Urothelium cell line (cell line): ENCODE data around the gene CYP4A22.
A peak's percentile ranks its signal among the peaks of the same experiment; 100 is the strongest.
"Not testable (repeated sequence)": the region's sequence is repeated elsewhere in the genome, so short reads cannot be mapped to it uniquely, and the experiment has no call there.

Source experiments
- DNase-seq: peaks from one replicate; pipeline ENCODE4 v3.0.0; 2011; ENCODE audit warnings: low spot score, mixed read lengths
- FAIRE-seq: peaks from 2 replicates; lab custom pipeline; 2011; peaks lifted over from hg19 to GRCh38; lab: Jason Lieb, UNC

Gene CYP4A22

DNA sequence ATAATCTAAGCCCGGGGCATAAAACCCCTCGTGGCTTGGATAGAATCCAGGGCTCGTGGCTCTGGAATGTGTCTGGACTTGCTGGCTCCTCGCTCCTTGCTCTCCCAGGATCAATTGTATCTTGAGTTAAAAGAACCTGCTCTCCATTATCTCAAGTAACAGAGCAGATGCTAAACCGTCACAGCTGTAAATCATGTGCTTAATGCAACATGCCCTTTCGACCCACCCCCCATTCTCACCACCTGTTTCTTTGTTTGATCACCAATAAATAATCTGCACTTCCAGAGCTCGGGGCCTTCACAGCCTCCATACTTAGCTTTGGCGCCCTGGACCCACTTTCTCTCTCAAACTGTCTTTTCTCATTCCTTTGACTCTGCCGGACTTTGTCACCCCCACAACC lies 11.9 kb downstream of the CYP4A22 start:
- FAIRE-seq, DNase-seq: not testable (repeated sequence)

DNA sequence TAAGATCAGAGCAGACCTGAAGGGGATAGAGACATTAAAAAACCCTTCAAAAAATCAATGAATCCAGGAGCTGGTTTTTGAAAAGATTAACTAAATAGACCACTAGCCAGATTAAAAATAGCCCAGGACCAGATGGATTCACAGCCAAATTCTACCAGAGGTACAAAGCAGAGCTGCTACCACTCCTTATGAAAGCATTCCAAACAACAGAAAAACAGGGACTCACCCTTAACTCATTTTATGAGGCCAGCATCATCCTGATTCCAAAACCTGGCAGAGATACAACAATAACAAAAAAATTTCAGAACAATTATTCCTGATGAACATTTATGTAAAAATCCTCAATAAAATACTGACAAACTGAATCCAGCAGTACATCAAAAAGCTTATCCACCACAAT lies 19.2 kb downstream of the CYP4A22 start:
- not testable (repeated sequence) for FAIRE-seq, DNase-seq

GRCh38 chr1:47157957-47158356 lies 20.7 kb downstream of the CYP4A22 start:
- not testable (repeated sequence) for FAIRE-seq, DNase-seq

- FAIRE-seq (no peak), DNase-seq (no peak)
These were observed 23.5 kb downstream of the CYP4A22 start for GRCh38 chr1:47160716-47161115.

DNA sequence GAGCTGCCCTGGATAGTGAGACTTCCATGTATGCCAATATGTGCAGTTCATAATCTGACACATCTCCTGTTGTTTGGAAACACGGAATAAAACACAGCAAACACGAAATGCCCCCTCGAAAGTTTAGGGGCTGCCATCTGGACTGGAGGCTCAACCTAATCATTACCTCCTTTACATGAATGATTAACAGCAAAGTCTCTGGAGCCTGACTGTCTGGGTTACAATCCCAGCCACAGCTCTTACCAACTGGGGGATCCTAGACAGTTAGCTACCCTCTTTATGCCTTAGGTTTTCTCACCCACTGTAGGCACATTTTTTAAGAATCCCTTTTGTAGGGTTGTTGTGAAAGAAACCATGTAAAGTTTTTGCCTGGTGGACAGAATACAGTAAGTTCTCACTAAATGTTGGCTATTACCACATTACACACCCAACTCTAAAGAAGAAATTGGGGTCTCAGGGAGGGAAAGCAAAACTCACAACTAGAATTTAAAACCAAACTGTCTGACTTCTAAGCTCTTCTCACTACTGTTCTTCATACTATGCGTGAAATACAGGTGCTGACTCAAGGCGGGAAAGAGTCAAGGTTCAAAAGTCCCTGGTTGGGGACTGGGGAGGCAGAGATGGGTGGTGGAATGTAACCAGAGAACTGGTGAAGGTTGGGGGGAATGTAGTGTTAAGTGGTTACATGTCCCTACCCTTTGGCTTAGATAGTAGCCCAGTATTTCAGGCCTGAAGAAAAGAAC lies 24.2 kb downstream of the CYP4A22 start:
- DNase-seq, result no peak
- FAIRE-seq, result peak; percentile 77

DNA sequence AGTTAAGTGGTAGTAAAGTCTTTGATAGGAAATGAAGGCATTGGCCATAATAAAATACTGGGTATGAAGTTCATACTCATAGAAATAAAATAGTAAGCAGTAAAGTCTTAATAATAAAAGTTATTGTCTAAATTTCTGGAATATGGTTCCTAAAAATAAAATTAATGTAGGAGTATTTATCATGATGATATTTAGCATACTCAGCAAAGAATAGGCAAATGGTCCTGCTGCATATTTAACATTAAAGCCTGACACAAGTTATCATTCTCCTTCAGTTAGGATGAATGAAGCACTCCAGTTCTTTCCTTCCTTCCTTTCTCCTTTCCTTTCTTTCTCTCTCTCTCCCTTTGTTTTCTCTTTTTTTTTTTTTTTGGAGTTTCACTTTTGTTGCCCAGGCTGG lies 27.3 kb downstream of the CYP4A22 start:
- DNase-seq, result no peak
- no peak for FAIRE-seq

GRCh38 chr1:47172782-47173181 lies 35.5 kb downstream of the CYP4A22 start:
- FAIRE-seq (no peak), DNase-seq (no peak)

- FAIRE-seq (no peak), DNase-seq (no peak)
These were observed 37.4 kb downstream of the CYP4A22 start for GRCh38 chr1:47174656-47175020.

DNA sequence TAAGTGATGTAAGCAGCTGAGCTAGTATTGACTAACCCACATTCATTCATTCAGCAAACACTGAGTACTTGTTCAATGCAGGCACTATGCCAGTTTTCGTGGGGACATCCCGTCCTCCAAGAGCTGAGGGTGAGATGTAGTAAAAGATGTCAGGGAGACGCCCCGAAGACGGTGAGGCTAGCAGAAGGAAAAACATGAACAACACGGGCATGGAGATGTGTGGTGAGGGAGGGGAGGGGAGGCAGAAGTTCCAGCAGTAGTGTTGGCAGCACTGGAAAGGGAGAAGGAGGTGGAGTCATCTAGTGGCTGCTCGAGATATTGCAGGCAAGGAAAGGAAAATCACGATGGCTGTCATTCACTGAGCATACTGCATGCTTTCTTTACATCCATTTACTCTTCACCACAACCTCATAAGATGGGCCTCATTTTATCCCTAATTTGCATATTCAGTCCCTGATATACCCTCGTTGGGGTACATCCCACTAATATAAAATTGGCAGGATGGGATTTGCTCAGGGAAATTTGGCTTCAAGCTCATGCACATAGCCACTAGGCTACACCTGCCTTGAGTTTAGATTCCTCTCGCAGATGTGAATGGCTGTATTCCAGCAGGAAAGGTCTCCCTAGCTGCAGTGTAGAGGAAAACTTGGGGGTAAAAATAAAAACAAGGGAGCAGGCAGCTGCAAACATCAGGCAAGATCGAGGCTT lies 38.1 kb downstream of the CYP4A22 start:
- DNase-seq (peak; percentile 79), FAIRE-seq (no peak)

GRCh38 chr1:47178020-47178419 lies 40.8 kb downstream of the CYP4A22 start:
- FAIRE-seq (no peak), DNase-seq (no peak)

- DNase-seq (no peak), FAIRE-seq (no peak)
These were observed 41.4 kb downstream of the CYP4A22 start for GRCh38 chr1:47178654-47179016.

- FAIRE-seq (no peak), DNase-seq (peak; percentile 93)
These were observed 42.1 kb downstream of the CYP4A22 start for GRCh38 chr1:47179017-47179987.

- DNase-seq, result no peak
- no peak for FAIRE-seq
These were observed 42.8 kb downstream of the CYP4A22 start for GRCh38 chr1:47179988-47180563.

- DNase-seq, result no peak
- FAIRE-seq, result no peak
These were observed 43.4 kb downstream of the CYP4A22 start for GRCh38 chr1:47180603-47181094.

- DNase-seq (no peak), FAIRE-seq (no peak)
These were observed 44.1 kb downstream of the CYP4A22 start for GRCh38 chr1:47181095-47181954.

GRCh38 chr1:47181955-47182675 lies 44.9 kb downstream of the CYP4A22 start:
- FAIRE-seq (no peak), DNase-seq (no peak)

- FAIRE-seq, result no peak
These were observed 45.5 kb downstream of the CYP4A22 start for GRCh38 chr1:47182676-47183235.

GRCh38 chr1:47183308-47184089 lies 46.3 kb downstream of the CYP4A22 start:
- no peak for FAIRE-seq
- DNase-seq, result no peak

More at GRCh38 chr1:47182676-47183235, 45.5 kb downstream of the CYP4A22 start:
- DNase-seq, result no peak
